ENCODE data around the gene CCDC159. TPM values are rescaled to one million over a fixed set of nuclear protein-coding genes. Genes with fewer than 3 reads are reported as not detected.

CCDC159 gene
- total and polyA plus RNA-seq, 2 of the 13 experiments (the other 11 are each of a cell fraction or from before 2014, with no cell fraction given), result 1.7 to 6.3 TPM

GRCh38 chr19:11375143-11375948 is 29.0 kb downstream of the CCDC159 start (continued):
- TF ChIP-seq ZXDC (CRISPR knock-in tag; IDR thresholded peaks at IDR 0.05), result no peak
- no peak for TF ChIP-seq ARHGAP35 (CRISPR knock-in tag; IDR thresholded peaks at IDR 0.05; ENCODE audit: borderline replicate concordance)
- TF ChIP-seq KLF16 (CRISPR knock-in tag; IDR thresholded peaks at IDR 0.05), result no peak; a peak in 1 of 4 replicates
- TF ChIP-seq PITX1 (CRISPR knock-in tag; IDR thresholded peaks at IDR 0.05), result no peak
- no peak for TF ChIP-seq AKNA (CRISPR knock-in tag; IDR thresholded peaks at IDR 0.05; ENCODE audit: borderline replicate concordance)
- no peak for TF ChIP-seq ZNF451 (CRISPR knock-in tag; IDR thresholded peaks at IDR 0.05)
- TF ChIP-seq SSRP1 (CRISPR knock-in tag; IDR thresholded peaks at IDR 0.05), result no peak
- TF ChIP-seq ZNF225 (CRISPR knock-in tag; IDR thresholded peaks at IDR 0.05), result 0 out of 2 replicates have a peak, but pooled peaks have one; percentile 59
- TF ChIP-seq MNT (IDR thresholded peaks at IDR 0.05), result no peak; the same call in 1 of the 2 replicates
- TF ChIP-seq DNMT3B (CRISPR knock-in tag; conservative IDR thresholded peaks at IDR 0.05), result no peak
- TF ChIP-seq KMT2A (CRISPR knock-in tag; IDR thresholded peaks at IDR 0.05), result no peak
- no peak for TF ChIP-seq ZNF615 (CRISPR knock-in tag; IDR thresholded peaks at IDR 0.05; ENCODE audit: borderline replicate concordance)
- no peak for TF ChIP-seq PAXIP1 (CRISPR knock-in tag; conservative IDR thresholded peaks at IDR 0.05)
- TF ChIP-seq ZNF709 (CRISPR knock-in tag; IDR thresholded peaks at IDR 0.05), result no peak
- TF ChIP-seq KAT7 (CRISPR knock-in tag; IDR thresholded peaks at IDR 0.05; ENCODE audit: borderline replicate concordance), result peak; percentile 63
- TF ChIP-seq JUND (CRISPR knock-in tag; IDR thresholded peaks at IDR 0.05), result no peak
